PFSK-1 (cell line): ENCODE results near the gene ANKS1B.

Source experiments
- FOXP2 ChIP-seq: optimal IDR thresholded peaks from 2 replicates; pipeline ENCODE3; 2011; ENCODE audit warnings: borderline replicate concordance, control low read depth, inconsistent platforms; ENCODE audit not compliant: insufficient read depth; ENCODE audit errors: extremely low read length, extremely low read depth
- POLR2AphosphoS5 ChIP-seq: IDR thresholded peaks from 2 replicates; pipeline ENCODE4 v1.6.1; 2012; ENCODE audit warnings: low read depth, mild to moderate bottlenecking, control low read depth, low read length, moderate library complexity
- REST ChIP-seq, 2 experiments: IDR thresholded peaks; 2 replicates each; pipeline versions ENCODE4 v1.6.1 to v1.8.0; 2011 to 2012; ENCODE audit warnings: low read depth in 2 of 2, low read length in 2 of 2, control low read depth in 1 of 2, inconsistent platforms in 1 of 2, mild to moderate bottlenecking in 1 of 2, moderate library complexity in 1 of 2; ENCODE audit not compliant: insufficient read depth in 1 of 2
- SIN3A ChIP-seq: IDR thresholded peaks from 2 replicates; pipeline ENCODE4 v1.6.1; 2012; ENCODE audit warnings: mild to moderate bottlenecking, low read length, moderate library complexity, borderline replicate concordance; ENCODE audit not compliant: insufficient read depth
- TAF1 ChIP-seq: IDR thresholded peaks from 2 replicates; pipeline ENCODE4 v1.6.1; 2012; ENCODE audit warnings: low read length, control low read depth, borderline replicate concordance; ENCODE audit not compliant: insufficient read depth

The ANKS1B gene

DNA sequence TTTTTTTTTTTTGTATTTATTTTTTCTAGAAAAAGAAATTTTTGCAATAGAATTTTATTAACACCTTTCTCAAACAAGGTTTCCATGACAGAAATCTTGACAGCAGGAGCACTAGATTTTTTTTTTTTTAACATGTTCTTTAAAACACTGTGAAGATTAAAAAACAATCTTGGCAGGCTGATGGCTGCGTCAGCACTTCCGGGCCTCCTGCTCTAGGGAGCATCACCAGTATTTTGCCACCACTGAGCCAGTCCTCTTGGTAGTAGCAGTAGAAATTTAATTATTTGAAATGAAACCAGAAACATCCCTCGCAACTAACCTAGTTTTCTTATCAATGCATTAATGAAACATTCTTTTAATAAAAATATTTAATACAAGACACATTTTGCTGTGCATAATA lies 1240.1 kb downstream of the ANKS1B start:
- TF ChIP-seq TAF1 (no peak), FOXP2 (no peak), POLR2AphosphoS5 (no peak), SIN3A (no peak), REST (IDR thresholded peaks at IDR 0.05; ENCODE audit: insufficient read depth in 1 of 2, low read depth in 2 of 2, low read length in 2 of 2) (no peak)

GRCh38 chr12:98743362-98743953 lies 1241.3 kb downstream of the ANKS1B start:
- no peak for TF ChIP-seq POLR2AphosphoS5
- TF ChIP-seq REST (IDR thresholded peaks at IDR 0.05; ENCODE audit: insufficient read depth in 1 of 2, low read depth in 2 of 2, low read length in 2 of 2): no peak
- TF ChIP-seq TAF1: no peak
- TF ChIP-seq SIN3A: no peak
- TF ChIP-seq FOXP2: no peak

- TF ChIP-seq FOXP2 (no peak), POLR2AphosphoS5 (no peak), REST (IDR thresholded peaks at IDR 0.05; ENCODE audit: insufficient read depth in 1 of 2, low read depth in 2 of 2, low read length in 2 of 2) (no peak), SIN3A (no peak), TAF1 (no peak)
Measured at GRCh38 chr12:98741556-98742265, 1243.0 kb downstream of the ANKS1B start.

GRCh38 chr12:98741196-98741555 lies 1243.6 kb downstream of the ANKS1B start:
- TF ChIP-seq SIN3A (no peak), POLR2AphosphoS5 (no peak), FOXP2 (no peak)

- TF ChIP-seq POLR2AphosphoS5 (no peak), TAF1 (no peak), FOXP2 (no peak), SIN3A (no peak), REST (IDR thresholded peaks at IDR 0.05; ENCODE audit: insufficient read depth in 1 of 2, low read depth in 2 of 2, low read length in 2 of 2) (no peak)
Measured at GRCh38 chr12:98740751-98741150, 1244.0 kb downstream of the ANKS1B start.
